ENCODE measurements around the gene BMP8A. TPM values are rescaled to one million over a fixed set of nuclear protein-coding genes. Genes with fewer than 3 reads are reported as not detected.

The BMP8A gene
- total and polyA plus RNA-seq, 2 of the 8 experiments (the other 6 are each of a cell fraction or from before 2014, with no cell fraction given) = 0.38 to 0.43 TPM

- no peak for DNase-seq (ENCODE audit: low read depth in 1 of 2, low spot score in 2 of 2)
- WGBS, 2 experiments (ENCODE audit: extremely low coverage in 1 of 2, insufficient coverage in 1 of 2, insufficient read length in 1 of 2, insufficient replicate concordance in 2 of 2, low coverage in 1 of 2, low lambda C conversion rate in 2 of 2, missing lambda C conversion rate in 1 of 2) = 94% methylated on average over 13 of the region's 13 CpGs; no CpG with 5 or more reads in 1 of the 2 experiments
These were observed 49.1 kb downstream of the BMP8A start for GRCh38 chr1:39540504-39541031.

More at GRCh38 chr1:39540504-39541031, 49.1 kb downstream of the BMP8A start:
- Histone ChIP-seq H3K23ac (ENCODE audit: insufficient read length) (no peak overlapping the region), H3K79me1 (ENCODE audit: low read depth, low read length) (no peaks in the 10 kb centered on the region), H3K14ac (ENCODE audit: insufficient read length) (no peak overlapping the region), H2BK15ac (ENCODE audit: low read length) (no peak overlapping the region), H3K4me2 (ENCODE audit: insufficient read depth in 1 of 2, low read depth in 2 of 2, low read length in 2 of 2) (no peak overlapping the region), H4K5ac (ENCODE audit: insufficient read length, low read depth, low read length) (no peak overlapping the region), H3K4ac (replicated peaks; ENCODE audit: insufficient read length, low read depth, low read length) (no peak overlapping the region), H3K23me2 (ENCODE audit: low read depth, low read length) (no peaks in the 10 kb centered on the region), H3K56ac (replicated peaks; ENCODE audit: insufficient read length, low read depth, low read length) (no peak overlapping the region), H3K9me3 (ENCODE audit: insufficient read depth in 2 of 2, low read depth in 1 of 2, low read length in 1 of 2) (no peaks in the 10 kb centered on the region), H2BK120ac (replicated peaks; ENCODE audit: low read depth, low read length) (no peak overlapping the region), H4K8ac (ENCODE audit: extremely low read depth, insufficient read depth, low read length) (no peak overlapping the region), H2BK20ac (ENCODE audit: low read length) (0 out of 2 replicates have a peak overlapping the region, but pooled peaks have one; percentile 48), H3K27ac (ENCODE audit: low read depth, low read length) (no peak overlapping the region), H3K79me2 (ENCODE audit: control insufficient read depth in 1 of 2, insufficient read depth in 2 of 2, low read length in 2 of 2) (no peaks in the 10 kb centered on the region), H2AFZ (ENCODE audit: low read length) (no peak overlapping the region), H2AK5ac (ENCODE audit: low read depth, low read length) (no peak overlapping the region), H2BK12ac (ENCODE audit: low read depth, low read length) (no peak overlapping the region), H3K36me3 (ENCODE audit: control insufficient read depth in 2 of 4, insufficient read depth in 4 of 4, low read length in 3 of 4) (peaks cover 0 to 5% (median 2%) of the 10 kb centered on the region in 4 experiments; a peak in 5 of 8 replicates), H4K20me1 (replicated peaks in 1 of 2; ENCODE audit: control insufficient read depth in 1 of 2, insufficient read depth in 2 of 2, low read length in 2 of 2) (peaks cover 0 to 2% of the 10 kb centered on the region in 2 experiments), H3K4me1 (replicated peaks in 1 of 4; ENCODE audit: control insufficient read depth in 3 of 4, insufficient read depth in 4 of 4, low read length in 3 of 4) (no peaks in the 10 kb centered on the region), H2BK5ac (ENCODE audit: low read depth, low read length) (no peak overlapping the region), H3K27me3 (replicated peaks in 1 of 4; ENCODE audit: control insufficient read depth in 3 of 4, extremely low read depth in 1 of 4, insufficient read depth in 3 of 4, low read length in 3 of 4) (no peaks in the 10 kb centered on the region), H4K91ac (replicated peaks; ENCODE audit: insufficient read length, low read length) (no peak overlapping the region), H3K18ac (ENCODE audit: extremely low read depth, low read length) (no peak overlapping the region), H3K9ac (replicated peaks in 1 of 4; ENCODE audit: extremely low read depth in 1 of 4, low read depth in 3 of 4, low read length in 3 of 4) (no peak overlapping the region), H3K4me3 (ENCODE audit: extremely low read depth in 1 of 4, insufficient read depth in 2 of 4, low read depth in 3 of 4, low read length in 4 of 4) (no peak overlapping the region)
- no peak for TF ChIP-seq CEBPB (IDR thresholded peaks at IDR 0.05; ENCODE audit: low read depth, low read length)
- no peak for TF ChIP-seq TAF1 (IDR thresholded peaks at IDR 0.05; ENCODE audit: low read depth, low read length)
- no peak for TF ChIP-seq CBX5 (IDR thresholded peaks at IDR 0.05; ENCODE audit: low read depth, low read length)
- TF ChIP-seq RNF2 (IDR thresholded peaks at IDR 0.05; ENCODE audit: borderline replicate concordance, low read depth, low read length, missing control alignments, poor library complexity, severe bottlenecking) = no peak
- TF ChIP-seq NANOG (IDR thresholded peaks at IDR 0.05; ENCODE audit: insufficient read depth, low read depth, low read length, poor library complexity, severe bottlenecking) = no peak
- TF ChIP-seq SP2 (IDR thresholded peaks at IDR 0.05; ENCODE audit: low read length) = no peak
- TF ChIP-seq NRF1 (IDR thresholded peaks at IDR 0.05; ENCODE audit: low read depth, low read length) = no peak
- TF ChIP-seq BCL11A (IDR thresholded peaks at IDR 0.05; ENCODE audit: low read depth in 2 of 2, low read length in 2 of 2) = no peak
- TF ChIP-seq GTF2F1 (IDR thresholded peaks at IDR 0.05; ENCODE audit: borderline replicate concordance, low read depth, low read length) = no peak
- TF ChIP-seq FOSL1 (IDR thresholded peaks at IDR 0.05; ENCODE audit: insufficient read depth, low read depth, low read length) = no peak
- no peak for TF ChIP-seq YY1 (IDR thresholded peaks at IDR 0.05; ENCODE audit: low read depth, low read length)
- POLR2A ChIA-PET (ENCODE audit: partially characterized antibody) = interaction anchor here (0.8 to 4.6 kb wide), 3 partner anchors 16 to 53 kb away, joined by 3 to 15 read pairs (median 3); partner anchors contain the start of gene PABPC4
- CTCF ChIA-PET (ENCODE audit: partially characterized antibody) = interaction anchor here (0.6 to 5.3 kb wide), 8 partner anchors 9 to 113 kb away, joined by 3 to 68 read pairs (median 4); no protein-coding TSS in a partner anchor
- FAIRE-seq = no peak

Data from H1 (cell line).